Hindlimb muscle (tissue), 1 donor: ENCODE data around the gene LIMS1. TPM values are rescaled to one million over a fixed set of nuclear protein-coding genes. Genes with fewer than 3 reads are reported as not detected.
"Not testable (repeated sequence)": the region's sequence is repeated elsewhere in the genome, so short reads cannot be mapped to it uniquely, and the experiment has no call there.

Experiments
- DNase-seq: peaks from one replicate; pipeline ENCODE4 v3.0.0-alpha.2; 2013
- polyA plus RNA-seq: library from polyadenylated mRNA; unstranded; fragments of 120-200 nt; gene quantifications from one replicate; pipeline ENCODE4 v1.2.1, GENCODE V29; 2013; ENCODE audit not compliant: insufficient read length

The LIMS1 gene
- polyA plus RNA-seq, 1 donor = 40.4 TPM

- peak; percentile 23 for DNase-seq
Measured at GRCh38 chr2:108553209-108553919, 19.1 kb downstream of the LIMS1 start.

GRCh38 chr2:108554528-108554927, 20.3 kb downstream of the LIMS1 start:
- DNase-seq = no peak

GRCh38 chr2:108555572-108555971, 21.3 kb downstream of the LIMS1 start:
- no peak for DNase-seq

GRCh38 chr2:108556581-108556980, 22.3 kb downstream of the LIMS1 start:
- not testable (repeated sequence) for DNase-seq

GRCh38 chr2:108560241-108560811, 26.1 kb downstream of the LIMS1 start:
- no peak for DNase-seq

- DNase-seq = no peak
Measured at GRCh38 chr2:108560895-108561530, 26.7 kb downstream of the LIMS1 start.

GRCh38 chr2:108562274-108562673, 28.0 kb downstream of the LIMS1 start:
- no peak for DNase-seq

- no peak for DNase-seq
Measured at GRCh38 chr2:108564510-108564909, 30.2 kb downstream of the LIMS1 start.

- DNase-seq = no peak
Measured at GRCh38 chr2:108565778-108566375, 31.6 kb downstream of the LIMS1 start.

- no peak for DNase-seq
Measured at GRCh38 chr2:108570416-108570815, 36.1 kb downstream of the LIMS1 start.

GRCh38 chr2:108571286-108571685, 37.0 kb downstream of the LIMS1 start:
- DNase-seq = no peak

GRCh38 chr2:108573061-108573460, 38.8 kb downstream of the LIMS1 start:
- no peak for DNase-seq

- no peak for DNase-seq
Measured at GRCh38 chr2:108574332-108574731, 40.1 kb downstream of the LIMS1 start.

- no peak for DNase-seq
Measured at GRCh38 chr2:108575132-108575966, 41.1 kb downstream of the LIMS1 start.

GRCh38 chr2:108577099-108577498, 42.8 kb downstream of the LIMS1 start:
- DNase-seq = no peak

- DNase-seq = no peak
Measured at GRCh38 chr2:108579623-108580022, 45.4 kb downstream of the LIMS1 start.

- no peak for DNase-seq
Measured at GRCh38 chr2:108580050-108580449, 45.8 kb downstream of the LIMS1 start.

- peak; percentile 80 for DNase-seq
Measured at GRCh38 chr2:108583903-108584520, 49.7 kb downstream of the LIMS1 start.

- no peak for DNase-seq
Measured at GRCh38 chr2:108585436-108585835, 51.2 kb downstream of the LIMS1 start.

GRCh38 chr2:108586116-108586515, 51.8 kb downstream of the LIMS1 start:
- DNase-seq = no peak

GRCh38 chr2:108586631-108587030, 52.4 kb downstream of the LIMS1 start:
- no peak for DNase-seq

GRCh38 chr2:108587621-108588020, 53.4 kb downstream of the LIMS1 start:
- DNase-seq = no peak
